GM10248 (cell line): Measurements from ENCODE around the gene SYNRG.

Experiments
- CTCF ChIA-PET: fragments of 300-600 bp; sonication (Branson Sonifier 250); formaldehyde crosslinking; extraction: SDS; loops from one replicate; lab custom pipeline; 2021; ENCODE audit warnings: antibody characterized with exemption; lab: Yijun Ruan, JAX
- POLR2A ChIA-PET: fragments of 350-650 bp; sonication (Branson Sonifier 250); formaldehyde crosslinking; extraction: SDS; loops from one replicate; lab custom pipeline; 2020; ENCODE audit warnings: antibody characterized with exemption; lab: Yijun Ruan, JAX
- DNase-seq: peaks from one replicate; pipeline ENCODE4 v3.0.0; 2012; ENCODE audit errors: extremely low spot score
- TF ChIP-seq, protein P1 (sequence below): IDR thresholded peaks from 2 replicates; pipeline ENCODE4 v1.5.1; 2012; ENCODE audit warnings: mild to moderate bottlenecking, low read depth; ENCODE audit errors: extremely low read depth, missing control alignments, control extremely low read depth

SYNRG gene

DNA sequence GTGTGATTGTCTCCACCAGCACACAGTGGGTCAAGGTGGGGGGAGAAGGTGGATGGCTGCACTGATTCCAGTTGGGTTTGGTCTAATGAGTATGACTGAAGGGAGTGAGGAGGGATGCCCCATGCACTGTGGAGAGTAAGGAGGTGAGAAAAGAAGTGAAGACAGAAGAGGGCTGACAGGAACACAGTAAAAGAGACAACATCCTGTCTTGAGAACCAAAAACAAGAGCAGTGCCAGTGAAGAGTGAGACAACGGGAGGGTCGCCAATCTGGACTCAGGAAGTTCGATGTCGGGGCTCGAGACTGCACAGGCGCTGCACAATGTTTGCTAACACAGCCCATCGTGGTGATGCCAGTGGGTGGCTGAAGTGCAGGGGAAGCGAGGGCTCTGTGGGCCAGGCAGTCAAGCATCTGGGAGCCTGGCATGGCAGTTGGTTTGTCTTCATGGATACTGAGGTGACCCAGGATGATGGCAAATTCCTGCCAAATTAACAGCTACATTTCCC is 85.5 kb downstream of the SYNRG start:
- TF ChIP-seq, protein P1, sequence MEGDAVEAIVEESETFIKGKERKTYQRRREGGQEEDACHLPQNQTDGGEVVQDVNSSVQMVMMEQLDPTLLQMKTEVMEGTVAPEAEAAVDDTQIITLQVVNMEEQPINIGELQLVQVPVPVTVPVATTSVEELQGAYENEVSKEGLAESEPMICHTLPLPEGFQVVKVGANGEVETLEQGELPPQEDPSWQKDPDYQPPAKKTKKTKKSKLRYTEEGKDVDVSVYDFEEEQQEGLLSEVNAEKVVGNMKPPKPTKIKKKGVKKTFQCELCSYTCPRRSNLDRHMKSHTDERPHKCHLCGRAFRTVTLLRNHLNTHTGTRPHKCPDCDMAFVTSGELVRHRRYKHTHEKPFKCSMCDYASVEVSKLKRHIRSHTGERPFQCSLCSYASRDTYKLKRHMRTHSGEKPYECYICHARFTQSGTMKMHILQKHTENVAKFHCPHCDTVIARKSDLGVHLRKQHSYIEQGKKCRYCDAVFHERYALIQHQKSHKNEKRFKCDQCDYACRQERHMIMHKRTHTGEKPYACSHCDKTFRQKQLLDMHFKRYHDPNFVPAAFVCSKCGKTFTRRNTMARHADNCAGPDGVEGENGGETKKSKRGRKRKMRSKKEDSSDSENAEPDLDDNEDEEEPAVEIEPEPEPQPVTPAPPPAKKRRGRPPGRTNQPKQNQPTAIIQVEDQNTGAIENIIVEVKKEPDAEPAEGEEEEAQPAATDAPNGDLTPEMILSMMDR: no peak
- POLR2A ChIA-PET: no interaction called here
- CTCF ChIA-PET: interaction anchor here (1.6 kb wide), 1 partner anchor 10 kb away, joined by 5 read pairs; no protein-coding TSS in a partner anchor
- no peak for DNase-seq

GRCh38 chr17:37521821-37522220 is 87.4 kb downstream of the SYNRG start:
- POLR2A ChIA-PET: no interaction called here
- TF ChIP-seq, protein P1: no peak
- DNase-seq: no peak
- CTCF ChIA-PET: interaction anchor here (1.0 to 1.6 kb wide), 3 partner anchors 9 to 148 kb away, joined by 3 to 5 read pairs (median 4); no protein-coding TSS in a partner anchor

- ChIA-PET CTCF (interaction anchor here (0.8 to 1.5 kb wide), 3 partner anchors 9 to 147 kb away, joined by 3 read pairs; no protein-coding TSS in a partner anchor), POLR2A (no interaction called here)
- no peak for DNase-seq
- TF ChIP-seq, protein P1: no peak
Observed at GRCh38 chr17:37520174-37520573, 89.0 kb downstream of the SYNRG start.

DNA sequence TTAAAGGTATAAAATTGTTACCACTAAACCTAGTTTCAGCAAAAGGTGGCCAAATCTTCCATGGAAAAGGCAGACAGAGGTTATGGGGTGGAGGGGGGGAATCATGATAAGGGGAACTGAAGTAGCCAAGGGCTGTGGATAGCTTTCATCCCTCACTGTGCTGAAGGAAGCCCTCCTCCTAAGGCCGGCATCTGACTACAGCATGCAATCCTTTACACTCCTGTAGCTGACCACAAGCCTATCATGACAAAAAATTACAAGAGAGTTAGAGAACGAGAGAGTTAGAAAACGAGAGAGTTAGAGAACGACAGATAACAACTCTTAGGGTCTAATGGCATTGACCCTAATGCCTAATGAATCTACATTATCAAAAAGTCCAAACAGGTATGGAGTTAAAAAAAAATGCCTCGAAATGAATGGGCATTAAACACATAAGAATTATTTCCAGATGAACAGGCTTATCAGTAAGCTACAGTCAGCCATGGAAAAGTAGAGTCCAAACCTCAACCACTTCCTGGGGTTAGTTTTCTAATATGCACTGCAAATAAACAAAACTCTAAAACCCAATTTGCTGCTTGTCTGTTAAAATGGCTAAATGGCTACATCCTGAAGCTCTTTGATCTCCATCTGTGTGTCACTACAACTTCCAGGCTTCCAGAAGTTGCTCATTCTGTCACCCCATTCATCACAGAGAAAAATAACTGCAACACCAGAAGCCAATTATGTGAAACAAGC is 89.8 kb downstream of the SYNRG start:
- ChIA-PET POLR2A (interaction anchor here (0.6 kb wide), 1 partner anchor 8 kb away, joined by 3 read pairs; no protein-coding TSS in a partner anchor), CTCF (interaction anchor here (0.8 to 1.5 kb wide), 3 partner anchors 8 to 146 kb away, joined by 3 read pairs; no protein-coding TSS in a partner anchor)
- no peak for DNase-seq
- TF ChIP-seq, protein P1: no peak

GRCh38 chr17:37518826-37519225 is 90.4 kb downstream of the SYNRG start:
- CTCF ChIA-PET: interaction anchor here (1.3 to 1.5 kb wide), 2 partner anchors 16 to 146 kb away, joined by 3 read pairs; no protein-coding TSS in a partner anchor
- POLR2A ChIA-PET: interaction anchor here (0.6 kb wide), 1 partner anchor 8 kb away, joined by 3 read pairs; no protein-coding TSS in a partner anchor
- DNase-seq: no peak
- TF ChIP-seq, protein P1: no peak

DNA sequence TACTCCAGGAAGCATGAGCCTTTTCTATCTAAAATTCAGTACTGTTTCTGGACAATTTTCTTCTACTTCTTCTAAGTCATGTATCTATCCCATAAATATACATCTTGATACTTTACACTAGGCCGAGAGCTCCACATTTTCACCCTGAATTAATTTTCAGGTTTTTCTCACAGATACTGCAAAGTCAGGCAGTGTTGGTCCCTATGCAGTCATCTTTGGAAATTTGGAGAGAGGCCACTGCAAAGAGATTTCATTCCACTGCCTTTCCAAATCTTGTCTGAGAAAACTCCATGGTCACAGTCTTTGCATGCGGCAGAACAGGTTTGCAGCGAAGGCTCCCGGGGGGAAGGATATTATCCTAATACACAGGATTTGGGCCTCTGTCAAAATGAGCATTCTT is 91.3 kb downstream of the SYNRG start:
- POLR2A ChIA-PET: no interaction called here
- no peak for DNase-seq
- TF ChIP-seq, protein P1: no peak
- CTCF ChIA-PET: interaction anchor here (0.9 kb wide), 1 partner anchor 11 kb away, joined by 3 read pairs; no protein-coding TSS in a partner anchor
